ENCODE data around the gene GGT7. TPM values are rescaled to one million over a fixed set of nuclear protein-coding genes. Genes with fewer than 3 reads are reported as not detected.

Gene GGT7
- total RNA-seq, 1 experiment from 2014 or later: 11.5 TPM

- no peaks in the 10 kb centered on the region for H3K36me3 ChIP-seq (ENCODE audit: control insufficient read depth, insufficient read depth, low read length)
- no peak for ATAC-seq
- TF ChIP-seq TCF7L2 (IDR thresholded peaks at IDR 0.05; ENCODE audit: low read depth, low read length) (no peak), POLR2AphosphoS5 (IDR thresholded peaks at IDR 0.05; ENCODE audit: low read depth, low read length) (no peak), SIN3A (IDR thresholded peaks at IDR 0.05; ENCODE audit: borderline replicate concordance, insufficient read depth, low read depth, low read length) (no peak), REST (IDR thresholded peaks at IDR 0.05; ENCODE audit: insufficient read depth in 1 of 2, low read depth in 2 of 2, low read length in 1 of 2) (no peak), CTCF (IDR thresholded peaks at IDR 0.05) (no peak)
- H3K27me3 ChIP-seq (ENCODE audit: control insufficient read depth, insufficient read depth, low read length): no peaks in the 10 kb centered on the region
- peaks cover 12% of the 10 kb centered on the region for H3K4me1 ChIP-seq (ENCODE audit: control insufficient read depth, insufficient read depth, low read length)
- H3K27ac ChIP-seq (ENCODE audit: low read length): peak overlapping the region; percentile 75
- DNase-seq (ENCODE audit: low read depth, low spot score): no peak
- ChIA-PET CTCF (interaction anchor here (0.5 to 1.2 kb wide), 3 partner anchors 20 to 273 kb away, joined by 3 to 6 read pairs (median 3); no protein-coding TSS in a partner anchor), POLR2A (no interaction called here)
- intact Hi-C loops (cut with micrococcal nuclease; ENCODE audit: unreplicated experiment) (loop anchor here (10.0 kb wide), 1 partner anchor 223 kb away; the partner anchor contains the start of gene TRPC4AP), in situ Hi-C loops (cut with HindIII; ENCODE audit: low pct_unique_long_range_greater_than_20kb, low sequenced_read_pairs) (no loop called here)
- H3K4me3 ChIP-seq (ENCODE audit: low read depth in 2 of 2, low read length in 2 of 2): peak overlapping the region; percentile 62 to 67
- no peaks in the 10 kb centered on the region for H3K9me3 ChIP-seq (ENCODE audit: control insufficient read depth, insufficient read depth, low read depth, low read length)
- TSS peak; percentile 69 for BruUV-seq (replicated peaks)
Observed at GRCh38 chr20:34871966-34872621, 562 bp downstream of the GGT7 start.

- DNase-seq (ENCODE audit: low read depth, low spot score): no peak
- ChIA-PET CTCF (interaction anchor here (0.5 kb wide), 1 partner anchor 19 kb away, joined by 6 read pairs; no protein-coding TSS in a partner anchor), POLR2A (no interaction called here)
- no peaks in the 10 kb centered on the region for H3K9me3 ChIP-seq (ENCODE audit: control insufficient read depth, insufficient read depth, low read depth, low read length)
- no peak for TF ChIP-seq TCF7L2 (IDR thresholded peaks at IDR 0.05; ENCODE audit: low read depth, low read length)
- TF ChIP-seq REST (IDR thresholded peaks at IDR 0.05; ENCODE audit: insufficient read depth in 1 of 2, low read depth in 2 of 2, low read length in 1 of 2): no peak
- no peak for TF ChIP-seq POLR2AphosphoS5 (IDR thresholded peaks at IDR 0.05; ENCODE audit: low read depth, low read length)
- TF ChIP-seq SIN3A (IDR thresholded peaks at IDR 0.05; ENCODE audit: borderline replicate concordance, insufficient read depth, low read depth, low read length): no peak
- no peak for TF ChIP-seq CTCF (IDR thresholded peaks at IDR 0.05)
- H3K36me3 ChIP-seq (ENCODE audit: control insufficient read depth, insufficient read depth, low read length): no peaks in the 10 kb centered on the region
- H3K27me3 ChIP-seq (ENCODE audit: control insufficient read depth, insufficient read depth, low read length): no peaks in the 10 kb centered on the region
- H3K4me1 ChIP-seq (ENCODE audit: control insufficient read depth, insufficient read depth, low read length): peaks cover 12% of the 10 kb centered on the region
- no peak overlapping the region for H3K27ac ChIP-seq (ENCODE audit: low read length)
- in situ Hi-C loops (cut with HindIII; ENCODE audit: low pct_unique_long_range_greater_than_20kb, low sequenced_read_pairs): no loop called here
- ATAC-seq: no peak
- H3K4me3 ChIP-seq (ENCODE audit: low read depth in 2 of 2, low read length in 2 of 2): peak overlapping the region in 1 of 2 experiments; percentile 67; a peak in 3 of 4 replicates
- intact Hi-C loops (cut with micrococcal nuclease; ENCODE audit: unreplicated experiment): loop anchor here (10.0 kb wide), 1 partner anchor 223 kb away; the partner anchor contains the start of gene TRPC4AP
- no TSS peak for BruUV-seq (replicated peaks)
Observed at GRCh38 chr20:34871320-34871926, 1.2 kb downstream of the GGT7 start.
